Spinal cord (tissue), 10 donors: Measurements from ENCODE around the gene NEU4. TPM values are rescaled to one million over a fixed set of nuclear protein-coding genes. Genes with fewer than 3 reads are reported as not detected.
"Not testable (repeated sequence)": the region's sequence is repeated elsewhere in the genome, so short reads cannot be mapped to it uniquely, and the experiment has no call there.

ENCODE experiments used
- DNase-seq, 6 donors: peaks; one replicate each; pipeline versions ENCODE4 v3.0.0 to v3.0.0-alpha.2; 2013 to 2015; ENCODE audit warnings: low spot score in 6 of 6, low read depth in 4 of 6
- H3K27ac ChIP-seq: one replicate; pipeline ENCODE4 v1.5.1; 2013; ENCODE audit warnings: low read depth, low read length, control low read depth
- H3K27me3 ChIP-seq: one replicate; pipeline ENCODE4 v1.6.1; 2013; ENCODE audit warnings: low read length; ENCODE audit not compliant: control insufficient read depth, insufficient read depth
- H3K36me3 ChIP-seq: one replicate; pipeline ENCODE4 v1.6.1; 2013; ENCODE audit warnings: low read length; ENCODE audit not compliant: control insufficient read depth, insufficient read depth
- H3K4me1 ChIP-seq: one replicate; pipeline ENCODE4 v1.6.1; 2013; ENCODE audit warnings: low read length; ENCODE audit not compliant: control insufficient read depth, insufficient read depth
- H3K4me3 ChIP-seq: one replicate; pipeline ENCODE4 v1.5.1; 2013; ENCODE audit warnings: low read depth, low read length, control low read depth
- H3K9me3 ChIP-seq: one replicate; pipeline ENCODE4 v1.6.1; 2013; ENCODE audit warnings: low read length; ENCODE audit not compliant: control insufficient read depth, insufficient read depth
- WGBS: methylation state at CpG from one replicate; pipeline ENCODE4 v1.1.5; 2013; ENCODE audit warnings: missing lambda C conversion rate; ENCODE audit not compliant: insufficient coverage; 5-methylcytosine and 5-hydroxymethylcytosine counted together
- polyA plus RNA-seq, 2 donors: library from polyadenylated mRNA; unstranded; fragments of 120-200 nt; gene quantifications; one replicate each; pipeline ENCODE4 v1.2.1, GENCODE V29; 2013; ENCODE audit not compliant: insufficient read length in 2 of 2
- total RNA-seq, 2 donors: library from RNA; depleted of rRNA in 1 of 2; stranded (reverse); fragments of 120-200 nt in 1 of 2; fragments of >200 nt in 1 of 2; gene quantifications; one replicate each; pipeline versions ENCODE4 v1.2.3 to v1.2.4, GENCODE V29; 2013 to 2014
- donor health status: healthy.

NEU4 gene
- total and polyA plus RNA-seq, 4 donors = 1.2 to 8.3 (median 4.7) TPM

DNA sequence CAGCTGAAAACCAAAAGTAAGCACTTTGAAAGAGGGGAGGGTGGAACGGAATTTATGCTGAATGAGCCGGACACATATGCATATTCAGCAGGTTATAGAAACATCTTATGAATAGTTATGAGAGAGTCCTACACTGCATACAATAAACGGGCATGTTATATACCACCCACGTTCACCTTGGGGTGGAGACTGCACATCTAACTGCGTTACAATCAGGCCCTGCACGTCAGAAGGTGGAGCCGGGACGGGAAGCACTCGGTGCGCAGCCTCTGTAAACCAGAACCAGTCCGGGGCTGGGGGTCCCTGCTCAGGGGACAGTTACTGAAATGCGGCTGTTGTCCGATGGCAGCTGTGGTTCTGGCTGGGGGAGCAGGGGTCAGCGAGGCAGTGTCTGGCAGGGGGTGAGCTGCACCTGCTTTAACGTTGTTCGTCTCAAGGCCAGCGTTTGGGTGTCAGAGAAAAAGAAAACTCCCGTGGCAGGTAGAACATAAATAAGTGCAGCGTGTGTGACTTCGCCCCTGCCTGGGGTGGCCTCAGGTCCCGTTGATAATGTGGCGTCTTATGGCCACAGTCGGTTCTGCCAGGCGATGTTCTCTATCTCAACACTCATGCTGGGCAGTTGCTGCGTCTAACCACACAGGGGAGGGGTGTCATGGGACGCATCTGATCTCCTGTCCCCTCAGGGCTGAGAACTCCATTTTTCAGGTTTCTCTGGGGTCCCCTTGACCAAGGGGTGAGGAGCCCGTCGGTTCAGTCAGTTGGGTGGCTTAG, 24.9 kb downstream of the NEU4 start:
- not testable (repeated sequence) for H3K27me3 ChIP-seq, H3K27ac ChIP-seq, H3K4me1 ChIP-seq, H3K4me3 ChIP-seq, DNase-seq, H3K9me3 ChIP-seq, H3K36me3 ChIP-seq
- WGBS = 74% methylated on average over 12 of the region's 28 CpGs

- WGBS = 90% methylated on average over 6 of the region's 10 CpGs
- Histone ChIP-seq H3K4me1 (no peaks in the 10 kb centered on the region), H3K27ac (no peak overlapping the region), H3K36me3 (no peaks in the 10 kb centered on the region), H3K9me3 (no peaks in the 10 kb centered on the region), H3K27me3 (no peaks in the 10 kb centered on the region), H3K4me3 (no peak overlapping the region)
- peak in 1 of 6 donors; percentile 41 for DNase-seq
Observed at GRCh38 chr2:241834527-241835210, 25.7 kb downstream of the NEU4 start.

GRCh38 chr2:241835611-241836010, 26.6 kb downstream of the NEU4 start:
- no peaks in the 10 kb centered on the region for H3K27me3 ChIP-seq
- no peak overlapping the region for H3K27ac ChIP-seq
- 97% methylated on average over 4 of the region's 4 CpGs for WGBS
- H3K9me3 ChIP-seq = no peaks in the 10 kb centered on the region
- no peaks in the 10 kb centered on the region for H3K4me1 ChIP-seq
- H3K4me3 ChIP-seq = no peak overlapping the region
- H3K36me3 ChIP-seq = no peaks in the 10 kb centered on the region
- DNase-seq = no peak

DNA sequence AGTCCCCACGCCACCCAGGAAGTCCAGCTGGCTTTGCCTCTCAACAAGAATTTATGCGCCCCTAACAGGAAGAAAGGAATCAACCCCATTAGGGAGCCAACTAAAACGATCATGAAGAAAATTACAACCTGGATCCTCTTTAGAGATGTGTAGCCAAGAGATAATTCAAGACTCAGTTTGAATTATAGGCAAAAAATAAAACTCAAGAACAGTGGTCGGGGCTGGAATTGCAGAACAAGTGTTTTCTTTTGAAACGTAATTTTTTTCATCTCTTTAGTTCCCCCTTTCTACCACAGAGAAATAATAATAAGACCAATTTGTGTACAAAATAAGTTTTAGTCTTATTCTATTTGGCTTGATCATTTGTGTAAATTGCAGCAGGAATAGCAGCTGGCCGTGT, 27.3 kb downstream of the NEU4 start:
- H3K27ac ChIP-seq = no peak overlapping the region
- no peak overlapping the region for H3K4me3 ChIP-seq
- no peaks in the 10 kb centered on the region for H3K9me3 ChIP-seq
- no peak for DNase-seq
- H3K36me3 ChIP-seq = no peaks in the 10 kb centered on the region
- H3K4me1 ChIP-seq = no peaks in the 10 kb centered on the region
- no CpG with 5 or more reads among the region's 6 CpGs for WGBS
- no peaks in the 10 kb centered on the region for H3K27me3 ChIP-seq

DNA sequence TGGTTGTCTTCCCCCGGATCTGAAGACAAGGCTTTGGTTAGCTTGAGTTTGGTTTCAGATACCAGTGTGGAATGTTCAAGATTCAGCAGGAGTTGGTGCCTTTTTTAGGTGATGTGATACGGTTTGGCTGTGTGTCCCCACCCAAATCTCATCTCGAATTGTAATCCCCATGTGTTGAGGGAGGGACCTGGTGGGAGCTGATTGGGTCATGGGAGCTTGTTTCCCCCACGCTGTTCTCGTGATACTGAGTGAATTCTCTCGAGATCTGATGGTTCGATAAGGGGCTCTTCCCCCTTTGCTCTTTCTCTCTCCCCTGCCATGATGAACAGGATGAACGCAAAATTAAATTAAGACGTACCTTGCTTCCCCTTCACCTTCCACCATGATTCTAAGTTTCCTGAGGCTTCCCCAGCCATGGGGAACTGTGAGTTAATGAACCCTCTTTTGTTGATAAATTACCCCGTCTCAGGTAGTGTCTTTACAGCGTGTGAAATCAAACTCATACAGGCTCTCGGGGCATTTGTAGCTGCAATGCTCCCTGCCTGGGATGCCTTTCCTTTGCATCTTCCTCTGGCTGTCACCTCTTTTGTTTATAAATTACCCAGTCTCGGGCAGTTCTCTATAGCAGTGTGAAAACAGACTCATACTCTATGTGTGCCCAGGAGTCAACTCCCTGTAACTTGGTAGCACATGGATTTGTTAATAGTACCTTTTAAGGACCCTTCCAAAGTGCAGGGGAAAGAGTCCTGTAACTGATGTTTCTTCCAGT, 28.4 kb downstream of the NEU4 start:
- Histone ChIP-seq H3K27me3 (no peaks in the 10 kb centered on the region), H3K27ac (no peak overlapping the region), H3K9me3 (no peaks in the 10 kb centered on the region), H3K36me3 (no peaks in the 10 kb centered on the region), H3K4me3 (no peak overlapping the region), H3K4me1 (no peaks in the 10 kb centered on the region)
- WGBS = 63% methylated on average over 10 of the region's 13 CpGs
- DNase-seq = no peak

GRCh38 chr2:241841181-241842066, 32.4 kb downstream of the NEU4 start:
- Histone ChIP-seq H3K4me3 (no peak overlapping the region), H3K27ac (no peak overlapping the region), H3K27me3 (peaks cover 8% of the 10 kb centered on the region), H3K9me3 (no peaks in the 10 kb centered on the region), H3K36me3 (no peaks in the 10 kb centered on the region), H3K4me1 (peaks cover 26% of the 10 kb centered on the region)
- DNase-seq = no peak
- 74% methylated on average over 23 of the region's 28 CpGs for WGBS

- Histone ChIP-seq H3K36me3 (no peaks in the 10 kb centered on the region), H3K27me3 (peaks cover 8% of the 10 kb centered on the region), H3K4me1 (peaks cover 28% of the 10 kb centered on the region), H3K27ac (no peak overlapping the region), H3K4me3 (no peak overlapping the region), H3K9me3 (no peaks in the 10 kb centered on the region)
- WGBS = 92% methylated on average over 4 of the region's 11 CpGs
- no peak for DNase-seq
Observed at GRCh38 chr2:241842067-241842415, 33.0 kb downstream of the NEU4 start.

- Histone ChIP-seq H3K27me3 (peaks cover 8% of the 10 kb centered on the region), H3K9me3 (no peaks in the 10 kb centered on the region), H3K4me1 (peaks cover 28% of the 10 kb centered on the region), H3K36me3 (no peaks in the 10 kb centered on the region), H3K4me3 (no peak overlapping the region), H3K27ac (peak overlapping the region; percentile 57)
- DNase-seq = no peak
- 55% methylated on average over 19 of the region's 29 CpGs for WGBS
Observed at GRCh38 chr2:241842620-241843211, 33.7 kb downstream of the NEU4 start.
